IMR-90 (cell line): ENCODE measurements around the gene PIAS2. TPM values are rescaled to one million over a fixed set of nuclear protein-coding genes. Genes with fewer than 3 reads are reported as not detected.

ENCODE experiments used
- ATAC-seq: fragments of 200-7000 bp; cut with Tn5 transposase; 2 replicates; pipeline ENCODE4 v1.9.1; 2020; ENCODE audit warnings: low read depth, mild to moderate bottlenecking, moderate library complexity
- BruUV-seq: library from RNA; stranded (reverse); fragments of 400-500 nt; replicated peaks from 2 replicates; lab custom pipeline; 2021; lab: Mats Ljungman, UMichigan
- CTCF ChIA-PET: fragments of 300-600 bp; formaldehyde crosslinking; extraction: SDS; loops from one replicate; lab custom pipeline; 2021; ENCODE audit warnings: antibody characterized with exemption; lab: Yijun Ruan, JAX
- POLR2A ChIA-PET: fragments of 300-600 bp; sonication (Branson Sonifier 250); formaldehyde crosslinking; loops from one replicate; lab custom pipeline; 2022; ENCODE audit warnings: antibody characterized with exemption; ENCODE audit not compliant: unreplicated experiment; lab: Charles Lee
- DNase-seq: peaks from one replicate; pipeline ENCODE4 v3.0.0; 2013
- H2AFZ ChIP-seq: replicated peaks from 2 replicates; pipeline ENCODE3; 2013; ENCODE audit warnings: low read length, mild to moderate bottlenecking; ENCODE audit not compliant: poor library complexity
- H2AK5ac ChIP-seq: 2 replicates; pipeline ENCODE4 v1.6.1; 2013; ENCODE audit warnings: low read depth, low read length, inconsistent platforms
- H2AK9ac ChIP-seq: replicated peaks from 2 replicates; pipeline ENCODE3; 2013; ENCODE audit warnings: mild to moderate bottlenecking, low read depth, low read length, moderate library complexity; ENCODE audit not compliant: poor library complexity
- H2BK120ac ChIP-seq: 2 replicates; pipeline ENCODE4 v1.6.1; 2013; ENCODE audit warnings: low read depth, low read length, inconsistent platforms
- H2BK15ac ChIP-seq: 3 replicates; pipeline ENCODE4 v1.6.1; 2013; ENCODE audit warnings: low read depth, low read length, inconsistent platforms
- H2BK20ac ChIP-seq: 2 replicates; pipeline ENCODE4 v1.6.1; 2013; ENCODE audit warnings: low read depth, mild to moderate bottlenecking, inconsistent platforms, low read length, moderate library complexity
- H2BK5ac ChIP-seq: 2 replicates; pipeline ENCODE4 v1.6.1; 2013; ENCODE audit warnings: mild to moderate bottlenecking, low read depth, low read length, inconsistent platforms; ENCODE audit not compliant: poor library complexity, severe bottlenecking
- H3K14ac ChIP-seq: replicated peaks from 2 replicates; pipeline ENCODE4 v1.6.1; 2013; ENCODE audit warnings: low read depth, low read length, inconsistent platforms
- H3K18ac ChIP-seq: 2 replicates; pipeline ENCODE4 v1.6.1; 2013; ENCODE audit warnings: low read depth, low read length, control low read depth
- H3K23ac ChIP-seq: 2 replicates; pipeline ENCODE4 v1.6.1; 2013; ENCODE audit warnings: low read depth, low read length, inconsistent platforms
- H3K27ac ChIP-seq: 2 replicates; pipeline ENCODE4 v1.5.1; 2013; ENCODE audit warnings: mild to moderate bottlenecking, control low read depth, low read length; ENCODE audit not compliant: insufficient read depth
- H3K27me3 ChIP-seq: 2 replicates; pipeline ENCODE4 v1.6.1; 2013; ENCODE audit warnings: low read length; ENCODE audit not compliant: control insufficient read depth, insufficient read depth
- H3K36me3 ChIP-seq: 2 replicates; pipeline ENCODE4 v1.6.1; 2013; ENCODE audit warnings: low read length, mixed read lengths; ENCODE audit not compliant: control insufficient read depth, insufficient read depth
- H3K4ac ChIP-seq: 2 replicates; pipeline ENCODE4 v1.6.1; 2013; ENCODE audit warnings: low read depth, low read length, inconsistent platforms
- H3K4me1 ChIP-seq: 2 replicates; pipeline ENCODE4 v1.6.1; 2013; ENCODE audit warnings: low read length, mixed read lengths; ENCODE audit not compliant: control insufficient read depth, insufficient read depth
- H3K4me2 ChIP-seq: 2 replicates; pipeline ENCODE4 v1.6.1; 2013; ENCODE audit warnings: low read depth, mild to moderate bottlenecking, control low read depth, low read length, moderate library complexity
- H3K4me3 ChIP-seq: 2 replicates; pipeline ENCODE4 v1.5.1; 2013; ENCODE audit warnings: low read depth, mild to moderate bottlenecking, control low read depth, low read length, moderate library complexity; ENCODE audit not compliant: insufficient read depth
- H3K56ac ChIP-seq: 2 replicates; pipeline ENCODE4 v1.6.1; 2013; ENCODE audit warnings: low read length, inconsistent platforms; ENCODE audit not compliant: insufficient read depth; ENCODE audit errors: extremely low read depth
- H3K79me1 ChIP-seq, 2 experiments: 2 replicates each; pipeline ENCODE4 v1.6.1; 2013; ENCODE audit warnings: low read length in 2 of 2, inconsistent platforms in 1 of 2, low read depth in 1 of 2
- H3K9ac ChIP-seq: 2 replicates; pipeline ENCODE4 v1.6.1; 2013; ENCODE audit warnings: low read depth, low read length, control low read depth
- H3K9me1 ChIP-seq: 2 replicates; pipeline ENCODE4 v1.6.1; 2013; ENCODE audit warnings: low read length, inconsistent platforms; ENCODE audit not compliant: insufficient read depth
- H3K9me3 ChIP-seq: 2 replicates; pipeline ENCODE4 v1.6.1; 2013; ENCODE audit warnings: low read length; ENCODE audit not compliant: control insufficient read depth, insufficient read depth
- H4K20me1 ChIP-seq: 2 replicates; pipeline ENCODE4 v1.6.1; 2013; ENCODE audit warnings: low read length, inconsistent platforms; ENCODE audit not compliant: insufficient read depth
- H4K5ac ChIP-seq: 2 replicates; pipeline ENCODE4 v1.6.1; 2013; ENCODE audit warnings: mild to moderate bottlenecking, low read depth, low read length, control low read depth
- H4K8ac ChIP-seq, 2 experiments: 2 replicates each; pipeline ENCODE4 v1.6.1; 2013; ENCODE audit warnings: low read depth in 2 of 2, low read length in 2 of 2, control low read depth in 1 of 2, inconsistent platforms in 1 of 2
- H4K91ac ChIP-seq: 2 replicates; pipeline ENCODE4 v1.6.1; 2013; ENCODE audit warnings: low read depth, low read length, inconsistent platforms; ENCODE audit not compliant: insufficient read depth
- MAZ ChIP-seq: IDR thresholded peaks from 2 replicates; pipeline ENCODE4 v1.6.1; 2012; ENCODE audit warnings: low read depth, mild to moderate bottlenecking, low read length, improper control_type of control experiment, moderate library complexity, borderline replicate concordance
- NFE2L2 ChIP-seq: fragments of 150-350 bp; IDR thresholded peaks from 2 replicates; pipeline ENCODE4 v1.6.1; 2016; ENCODE audit warnings: low read depth, mild to moderate bottlenecking, low read length
- SMC3 ChIP-seq: fragments of 150-350 bp; IDR thresholded peaks from 2 replicates; pipeline ENCODE4 v1.6.1; 2016; ENCODE audit warnings: low read depth, mild to moderate bottlenecking, antibody characterized with exemption, low read length, moderate library complexity
- WGBS, 2 experiments: methylation state at CpG; one replicate each; pipeline versions ENCODE4 v1.1.5 to v1.1.7; 2013; ENCODE audit warnings: missing lambda C conversion rate in 2 of 2; ENCODE audit not compliant: insufficient read length in 1 of 2; ENCODE audit errors: extremely low coverage in 2 of 2; 5-methylcytosine and 5-hydroxymethylcytosine counted together
- dilution Hi-C: fragments of 300-500 bp; cut with HindIII; formaldehyde crosslinking; loops from one replicate; pipeline ENCODE4 v1.14.3; 2018; ENCODE audit warnings: low sequenced_read_pairs; ENCODE audit not compliant: unreplicated experiment
- in situ Hi-C: fragments of 300-500 bp; cut with MboI; formaldehyde crosslinking; loops from 3 replicates; pipeline ENCODE4 v1.14.3; 2019; ENCODE audit warnings: low sequenced_read_pairs, inconsistent platforms, mixed read lengths
- intact Hi-C: fragments of 100-400 bp; cut with micrococcal nuclease; formaldehyde crosslinking; loops from 2 replicates; pipeline ENCODE4 v1.10.0; 2022
- polyA plus RNA-seq, 3 experiments: library from polyadenylated mRNA; depleted of rRNA; stranded (reverse); fragments of >200 nt; gene quantifications; 2 replicates each; pipeline ENCODE4 v1.2.3, GENCODE V29; 2012; ENCODE audit warnings: low replicate concordance in 1 of 3
- total RNA-seq: library from RNA; depleted of rRNA; stranded (reverse); fragments of >200 nt; gene quantifications from 2 replicates; pipeline ENCODE4 v1.2.3, GENCODE V29; 2012

The PIAS2 gene
- total and polyA plus RNA-seq, 2 of the 4 experiments (the other 2 are of a cell fraction): 15.1 to 28.9 TPM

DNA sequence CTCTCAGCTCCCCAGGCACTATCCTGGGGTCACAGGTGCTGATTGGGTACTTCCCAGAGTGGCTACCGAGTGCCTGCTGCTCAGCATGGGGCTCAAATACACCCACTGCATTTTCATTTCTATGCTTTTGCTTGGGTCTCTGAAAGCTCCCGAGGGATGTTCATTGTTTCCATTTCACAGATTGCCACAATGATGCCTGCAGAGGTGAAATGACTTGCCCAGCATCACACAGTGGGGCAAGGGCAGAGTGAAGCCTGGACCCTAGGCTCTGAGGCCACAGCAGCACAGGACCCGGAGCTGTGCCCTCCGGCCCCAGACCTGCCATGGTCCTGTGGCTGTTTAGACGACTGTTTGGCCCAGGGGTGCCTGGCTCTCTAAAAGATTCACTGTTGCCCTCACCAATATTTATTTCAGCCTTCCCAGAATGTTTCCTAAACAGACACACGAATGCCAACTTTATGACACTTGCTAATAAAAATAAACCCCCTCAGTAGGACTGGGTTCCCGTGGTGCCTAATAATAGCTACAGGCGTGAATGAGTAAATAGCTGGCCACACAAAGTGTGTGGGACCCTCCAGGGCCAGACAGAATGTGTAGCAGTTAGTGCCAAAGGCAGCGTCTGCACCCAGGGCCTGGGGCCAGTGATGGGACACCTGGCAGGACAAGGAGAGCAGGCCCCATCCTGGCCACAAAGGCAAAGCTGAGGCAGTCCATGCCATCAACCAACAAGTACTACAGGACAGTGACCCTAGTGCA lies 149.0 kb downstream of the PIAS2 start:
- intact Hi-C loops: no loop called here
- CTCF ChIA-PET: no interaction called here
- H2AK5ac ChIP-seq: no peak overlapping the region

More for the DNA sequence above, 149.0 kb downstream of the PIAS2 start:
- dilution Hi-C loops: no loop called here
- POLR2A ChIA-PET: no interaction called here
- no peak overlapping the region for H4K8ac ChIP-seq
- no peak overlapping the region for H2AFZ ChIP-seq
- no peak for TF ChIP-seq SMC3
- TF ChIP-seq MAZ: no peak
- TF ChIP-seq NFE2L2: no peak
- BruUV-seq: no TSS peak
- no peaks in the 10 kb centered on the region for H3K9me1 ChIP-seq
- H3K23ac ChIP-seq: no peak overlapping the region
- DNase-seq (no peak), ATAC-seq (no peak)
- no peak overlapping the region for H3K18ac ChIP-seq
- no peak overlapping the region for H2BK5ac ChIP-seq
- H4K5ac ChIP-seq: no peak overlapping the region
- H3K79me1 ChIP-seq: no peaks in the 10 kb centered on the region
- no peaks in the 10 kb centered on the region for H3K9me3 ChIP-seq
- H2BK15ac ChIP-seq: no peak overlapping the region
- H2BK120ac ChIP-seq: no peak overlapping the region
- no peaks in the 10 kb centered on the region for H3K36me3 ChIP-seq
- WGBS, 2 experiments: 49% methylated on average over 5 of the region's 9 CpGs; no CpG with 5 or more reads in 1 of the 2 experiments
- no peak overlapping the region for H3K27ac ChIP-seq
- H3K14ac ChIP-seq: no peak overlapping the region
- no peak overlapping the region for H4K91ac ChIP-seq
- no peak overlapping the region for H3K4me3 ChIP-seq
- H3K4me1 ChIP-seq: no peaks in the 10 kb centered on the region
- H3K27me3 ChIP-seq: peaks cover 1% of the 10 kb centered on the region; the same call in 1 of the 2 replicates
- H2BK20ac ChIP-seq: no peak overlapping the region
- no peak overlapping the region for H3K4me2 ChIP-seq
- H3K9ac ChIP-seq: no peak overlapping the region
- in situ Hi-C loops: no loop called here
- no peak overlapping the region for H3K4ac ChIP-seq
- no peaks in the 10 kb centered on the region for H4K20me1 ChIP-seq
- no peak overlapping the region for H2AK9ac ChIP-seq
- no peak overlapping the region for H3K56ac ChIP-seq
